CD14-positive monocyte (primary cell): ENCODE data around the gene RAE1. TPM values are rescaled to one million over a fixed set of nuclear protein-coding genes. Genes with fewer than 3 reads are reported as not detected.

Experiments
- DNase-seq, 3 donors: peaks; one replicate each; pipeline ENCODE4 v3.0.0-alpha.2; 2011 to 2022
- H2AFZ ChIP-seq: 2 replicates; pipeline ENCODE4 v1.6.0; 2012; ENCODE audit warnings: mild to moderate bottlenecking, low read depth, low read length, inconsistent platforms; ENCODE audit not compliant: insufficient read depth, poor library complexity, severe bottlenecking
- H3K27ac ChIP-seq, 2 donors: 1 replicate in 1 of 2; 2 replicates in 1 of 2; pipeline ENCODE4 v1.5.1; 2012 to 2013; ENCODE audit warnings: low read length in 2 of 2, control low read depth in 1 of 2, inconsistent platforms in 1 of 2, low read depth in 1 of 2, mild to moderate bottlenecking in 1 of 2
- H3K27me3 ChIP-seq, 2 donors: one replicate each; pipeline versions ENCODE4 v1.6.0 to v1.6.1; 2011 to 2013; ENCODE audit warnings: low read length in 2 of 2; ENCODE audit not compliant: control insufficient read depth in 2 of 2, insufficient read depth in 2 of 2
- H3K36me3 ChIP-seq, 2 donors: replicated peaks in 1 of 2; 1 replicate in 1 of 2; 2 replicates in 1 of 2; pipeline versions ENCODE4 v1.5.1 to v1.6.1; 2012 to 2013; ENCODE audit warnings: low read length in 2 of 2, control low read depth in 1 of 2, inconsistent platforms in 1 of 2, mild to moderate bottlenecking in 1 of 2; ENCODE audit not compliant: insufficient read depth in 2 of 2, control insufficient read depth in 1 of 2
- H3K4me1 ChIP-seq, 2 donors: 1 replicate in 1 of 2; 2 replicates in 1 of 2; pipeline versions ENCODE4 v1.5.1 to v1.6.1; 2012 to 2013; ENCODE audit warnings: low read length in 2 of 2, control low read depth in 1 of 2, inconsistent platforms in 1 of 2, mild to moderate bottlenecking in 1 of 2, moderate library complexity in 1 of 2; ENCODE audit not compliant: insufficient read depth in 2 of 2, control insufficient read depth in 1 of 2
- H3K4me2 ChIP-seq: replicated peaks from 2 replicates; pipeline ENCODE3; 2012; ENCODE audit warnings: low read length, moderate library complexity, mild to moderate bottlenecking; ENCODE audit not compliant: poor library complexity, severe bottlenecking; ENCODE audit errors: extremely low read depth
- H3K4me3 ChIP-seq, 3 experiments: fragments of 200-600 bp in 1 of 3; sonication (generic) in 1 of 3; replicated peaks in 1 of 3; 1 replicate in 2 of 3; 2 replicates in 1 of 3; pipeline ENCODE4 v1.5.1; 2011 to 2013; ENCODE audit warnings: low read length in 3 of 3, mild to moderate bottlenecking in 3 of 3, control low read depth in 2 of 3, low read depth in 2 of 3, inconsistent platforms in 1 of 3, moderate library complexity in 1 of 3
- H3K79me2 ChIP-seq: 2 replicates; pipeline ENCODE4 v1.6.0; 2012; ENCODE audit warnings: mild to moderate bottlenecking, control low read depth, inconsistent platforms, low read length, moderate library complexity; ENCODE audit not compliant: insufficient read depth
- H3K9ac ChIP-seq: 2 replicates; pipeline ENCODE4 v1.6.0; 2017; ENCODE audit warnings: low read length, mild to moderate bottlenecking; ENCODE audit not compliant: insufficient read depth, poor library complexity, severe bottlenecking
- H3K9me3 ChIP-seq, 2 donors: replicated peaks in 1 of 2; 1 replicate in 1 of 2; 2 replicates in 1 of 2; pipeline versions ENCODE4 v1.5.1 to v1.6.1; 2012 to 2013; ENCODE audit warnings: low read length in 2 of 2, control low read depth in 1 of 2; ENCODE audit not compliant: control insufficient read depth in 1 of 2, insufficient read depth in 1 of 2
- H4K20me1 ChIP-seq: 2 replicates; pipeline ENCODE4 v1.6.0; 2012; ENCODE audit warnings: mild to moderate bottlenecking, low read length, control low read depth, moderate library complexity; ENCODE audit not compliant: insufficient read depth
- H3K27ac Mint-ChIP-seq, 7 donors: one replicate each; pipeline ENCODE4 v1.8.0; 2020; ENCODE audit warnings: mild to moderate bottlenecking in 7 of 7, mixed read lengths in 7 of 7, moderate library complexity in 6 of 7, inconsistent platforms in 2 of 7
- H3K27me3 Mint-ChIP-seq, 3 donors: one replicate each; pipeline ENCODE4 v1.8.0; 2021 to 2022; ENCODE audit warnings: low read depth in 3 of 3, mild to moderate bottlenecking in 3 of 3, mixed read lengths in 3 of 3, moderate library complexity in 3 of 3, inconsistent platforms in 1 of 3
- H3K36me3 Mint-ChIP-seq, 2 donors: one replicate each; pipeline ENCODE4 v1.8.0; 2020; ENCODE audit warnings: mixed read lengths in 2 of 2, inconsistent platforms in 1 of 2, mild to moderate bottlenecking in 1 of 2
- H3K4me1 Mint-ChIP-seq: one replicate; pipeline ENCODE4 v1.8.0; 2020; ENCODE audit warnings: mild to moderate bottlenecking, mixed read lengths
- H3K4me3 Mint-ChIP-seq, 2 donors: one replicate each; pipeline ENCODE4 v1.8.0; 2020; ENCODE audit warnings: mild to moderate bottlenecking in 2 of 2, mixed read lengths in 2 of 2, moderate library complexity in 1 of 2
- H3K9me3 Mint-ChIP-seq, 7 donors: one replicate each; pipeline ENCODE4 v1.8.0; 2020 to 2022; ENCODE audit warnings: mixed read lengths in 7 of 7, mild to moderate bottlenecking in 6 of 7, moderate library complexity in 6 of 7, inconsistent platforms in 2 of 7
- CTCF ChIP-seq: fragments of 200-600 bp; IDR thresholded peaks from one replicate; pipeline ENCODE4 v1.8.0; 2022; ENCODE audit warnings: antibody characterized with exemption, mild to moderate bottlenecking
- WGBS: methylation state at CpG from one replicate; pipeline ENCODE4 v1.1.5; 2013; ENCODE audit warnings: missing lambda C conversion rate; ENCODE audit not compliant: insufficient coverage; 5-methylcytosine and 5-hydroxymethylcytosine counted together
- intact Hi-C, 2 donors: fragments of 100-400 bp; cut with micrococcal nuclease; formaldehyde crosslinking; loops; one replicate each; pipeline versions ENCODE4 v1.15.0 to v1.15.1; 2023
- polyA plus RNA-seq, 3 donors: library from polyadenylated mRNA; depleted of rRNA in 1 of 3; unstranded in 2 of 3; stranded (reverse) in 1 of 3; fragments of 300-500 nt in 2 of 3; fragments of >200 nt in 1 of 3; fragmentation: Illumina TruSeq in 2 of 3; gene quantifications; 1 replicate in 2 of 3; 2 replicates in 1 of 3; pipeline ENCODE4 v1.2.3, GENCODE V29; 2012 to 2021

RAE1 gene
- polyA plus RNA-seq, 3 donors, result 15.8 to 27.5 (median 21.7) TPM

- WGBS, result 23% methylated on average over 21 of the region's 33 CpGs
- H3K36me3 ChIP-seq, result peaks cover 38 to 45% of the 10 kb centered on the region in 2 donors
- H3K4me3 Mint-ChIP-seq, result peak overlapping the region; percentile 90 to 93
- peak overlapping the region; percentile 69 for H3K9ac ChIP-seq
- H2AFZ ChIP-seq, result peak overlapping the region; percentile 39
- H3K36me3 Mint-ChIP-seq, result peaks cover 47 to 49% of the 10 kb centered on the region in 2 donors
- intact Hi-C loops, result loop anchor here (5.0 to 10.0 kb wide), 2 partner anchors 40 to 82 kb away; no protein-coding TSS in a partner anchor
- H3K27me3 ChIP-seq, result no peaks in the 10 kb centered on the region
- peak overlapping the region in 6 of 7 donors; percentile 53 to 92 (median 79) for H3K27ac Mint-ChIP-seq
- H3K27me3 Mint-ChIP-seq, result peaks cover 2 to 9% (median 3%) of the 10 kb centered on the region in 3 donors
- no peaks in the 10 kb centered on the region for H3K9me3 ChIP-seq
- TF ChIP-seq CTCF, result no peak
- peaks cover 58% of the 10 kb centered on the region for H4K20me1 ChIP-seq
- peaks cover 56% of the 10 kb centered on the region for H3K79me2 ChIP-seq
- peak overlapping the region; percentile 91 for H3K4me2 ChIP-seq
- H3K4me3 ChIP-seq, result peak overlapping the region; percentile 57 to 84 (median 67)
- peak; percentile 42 to 60 (median 45) for DNase-seq
- peaks cover 57 to 65% of the 10 kb centered on the region in 2 donors for H3K4me1 ChIP-seq
- H3K27ac ChIP-seq, result peak overlapping the region; percentile 51 to 67
- H3K4me1 Mint-ChIP-seq, result peaks cover 69% of the 10 kb centered on the region
- no peaks in the 10 kb centered on the region for H3K9me3 Mint-ChIP-seq
Observed at GRCh38 chr20:57392512-57393271, 41.6 kb downstream of the RAE1 start.

GRCh38 chr20:57393321-57394120 is 42.5 kb downstream of the RAE1 start:
- Histone ChIP-seq H3K4me2 (peak overlapping the region; percentile 91), H3K9ac (no peak overlapping the region), H2AFZ (no peak overlapping the region), H3K27ac (peak overlapping the region in 1 of 2 donors; percentile 22), H3K9me3 (no peaks in the 10 kb centered on the region), H3K27me3 (no peaks in the 10 kb centered on the region), H3K36me3 (peaks cover 38 to 46% of the 10 kb centered on the region in 2 donors), H4K20me1 (peaks cover 66% of the 10 kb centered on the region), H3K4me3 (peak overlapping the region in 2 of 3 experiments; percentile 67 to 84), H3K79me2 (peaks cover 62% of the 10 kb centered on the region), H3K4me1 (peaks cover 65 to 74% of the 10 kb centered on the region in 2 donors)
- Mint-ChIP-seq H3K27me3 (peaks cover 2 to 8% (median 3%) of the 10 kb centered on the region in 3 donors), H3K36me3 (peaks cover 52 to 53% of the 10 kb centered on the region in 2 donors), H3K4me1 (peaks cover 76% of the 10 kb centered on the region), H3K27ac (peak overlapping the region in 5 of 7 donors; percentile 66 to 92 (median 83)), H3K9me3 (no peaks in the 10 kb centered on the region), H3K4me3 (peak overlapping the region; percentile 90 to 93)
- TF ChIP-seq CTCF, result no peak
- 95% methylated on average over 8 of the region's 14 CpGs for WGBS
- intact Hi-C loops, result loop anchor here (5.0 to 10.0 kb wide), 2 partner anchors 39 to 81 kb away; no protein-coding TSS in a partner anchor
- no peak for DNase-seq
